H1 (cell line): ENCODE measurements around the gene RNF225. TPM values are rescaled to one million over a fixed set of nuclear protein-coding genes. Genes with fewer than 3 reads are reported as not detected.
A peak's percentile ranks its signal among the peaks of the same experiment; 100 is the strongest.

Experiments used
- CTCF ChIA-PET: fragments of 300-600 bp; sonication (Branson Sonifier 250); formaldehyde crosslinking; loops from one replicate; lab custom pipeline; 2021; ENCODE audit not compliant: partially characterized antibody; lab: Charles Lee
- POLR2A ChIA-PET: fragments of 300-600 bp; sonication (Branson Sonifier 250); formaldehyde crosslinking; loops from one replicate; lab custom pipeline; 2021; ENCODE audit warnings: inconsistent platforms; ENCODE audit not compliant: partially characterized antibody; lab: Charles Lee
- DNase-seq, 2 experiments: peaks; one replicate each; pipeline versions ENCODE4 v3.0.0 to v3.0.0-alpha.2; 2010 to 2022; ENCODE audit warnings: low spot score in 2 of 2, low read depth in 1 of 2, mixed read lengths in 1 of 2
- FAIRE-seq: peaks from 2 replicates; lab custom pipeline; 2011; peaks lifted over from hg19 to GRCh38; lab: Jason Lieb, UNC
- H2AFZ ChIP-seq: 2 replicates; pipeline ENCODE4 v1.8.1; 2012; ENCODE audit warnings: low read length, inconsistent platforms
- H2AK5ac ChIP-seq: 2 replicates; pipeline ENCODE4 v1.6.1; 2013; ENCODE audit warnings: low read depth, low read length
- H2BK120ac ChIP-seq: replicated peaks from 2 replicates; pipeline ENCODE3; 2013; ENCODE audit warnings: low read depth, low read length, inconsistent platforms
- H2BK12ac ChIP-seq: 2 replicates; pipeline ENCODE4 v1.6.1; 2013; ENCODE audit warnings: low read depth, low read length
- H2BK15ac ChIP-seq: 2 replicates; pipeline ENCODE4 v1.6.1; 2013; ENCODE audit warnings: low read length
- H2BK20ac ChIP-seq: 2 replicates; pipeline ENCODE4 v1.6.1; 2013; ENCODE audit warnings: low read length
- H2BK5ac ChIP-seq: 2 replicates; pipeline ENCODE4 v1.6.1; 2013; ENCODE audit warnings: low read depth, low read length
- H3K14ac ChIP-seq: 2 replicates; pipeline ENCODE4 v1.6.1; 2013; ENCODE audit warnings: inconsistent platforms; ENCODE audit not compliant: insufficient read length
- H3K18ac ChIP-seq: 2 replicates; pipeline ENCODE4 v1.6.1; 2013; ENCODE audit warnings: low read length; ENCODE audit errors: extremely low read depth
- H3K23ac ChIP-seq: 2 replicates; pipeline ENCODE4 v1.6.1; 2013; ENCODE audit warnings: inconsistent platforms; ENCODE audit not compliant: insufficient read length
- H3K23me2 ChIP-seq: 2 replicates; pipeline ENCODE4 v1.6.1; 2013; ENCODE audit warnings: low read depth, low read length
- H3K27ac ChIP-seq: 2 replicates; pipeline ENCODE4 v1.6.1; 2011; ENCODE audit warnings: low read depth, low read length, inconsistent platforms
- H3K27me3 ChIP-seq, 4 experiments: replicated peaks in 1 of 4; 1 replicate in 1 of 4; 2 replicates in 3 of 4; pipeline versions ENCODE4 v1.6.1 to v1.8.1; 2011 to 2013; ENCODE audit warnings: low read length in 3 of 4, mild to moderate bottlenecking in 3 of 4, inconsistent platforms in 2 of 4, mixed read lengths in 2 of 4, moderate library complexity in 1 of 4; ENCODE audit not compliant: control insufficient read depth in 3 of 4, insufficient read depth in 3 of 4; ENCODE audit errors: extremely low read depth in 1 of 4
- H3K36me3 ChIP-seq, 4 experiments: 2 replicates each; pipeline versions ENCODE4 v1.6.1 to v1.8.1; 2011 to 2013; ENCODE audit warnings: mild to moderate bottlenecking in 4 of 4, low read length in 3 of 4, moderate library complexity in 2 of 4, control low read depth in 1 of 4, inconsistent platforms in 1 of 4; ENCODE audit not compliant: insufficient read depth in 4 of 4, control insufficient read depth in 2 of 4
- H3K4ac ChIP-seq: replicated peaks from 2 replicates; pipeline ENCODE3; 2013; ENCODE audit warnings: low read length, low read depth, mixed read lengths, inconsistent platforms; ENCODE audit not compliant: insufficient read length
- H3K4me1 ChIP-seq, 4 experiments: replicated peaks in 1 of 4; 1 replicate in 1 of 4; 2 replicates in 3 of 4; pipeline versions ENCODE4 v1.6.1 to v1.8.1; 2011 to 2013; ENCODE audit warnings: low read length in 3 of 4, inconsistent platforms in 2 of 4, mixed read lengths in 1 of 4; ENCODE audit not compliant: insufficient read depth in 4 of 4, control insufficient read depth in 3 of 4
- H3K4me2 ChIP-seq, 2 experiments: 2 replicates each; pipeline versions ENCODE4 v1.6.1 to v1.8.1; 2011 to 2013; ENCODE audit warnings: low read depth in 2 of 2, low read length in 2 of 2, control low read depth in 1 of 2, inconsistent platforms in 1 of 2, mild to moderate bottlenecking in 1 of 2; ENCODE audit not compliant: insufficient read depth in 1 of 2
- H3K4me3 ChIP-seq, 4 experiments: fragments of 200-600, 300-600 bp in 1 of 4; sonication (generic), shearing (Covaris generic), sonication (Bioruptor Twin) in 1 of 4; 2 replicates each; pipeline versions ENCODE4 v1.5.1 to v1.8.1; 2011 to 2016; ENCODE audit warnings: low read length in 4 of 4, low read depth in 3 of 4, control low read depth in 2 of 4, inconsistent platforms in 2 of 4, mild to moderate bottlenecking in 2 of 4, mixed read lengths in 1 of 4, moderate library complexity in 1 of 4; ENCODE audit not compliant: insufficient read depth in 2 of 4; ENCODE audit errors: extremely low read depth in 1 of 4
- H3K56ac ChIP-seq: replicated peaks from 2 replicates; pipeline ENCODE3; 2013; ENCODE audit warnings: low read depth, mild to moderate bottlenecking, mixed read lengths, low read length, inconsistent platforms; ENCODE audit not compliant: insufficient read length
- H3K79me1 ChIP-seq: 2 replicates; pipeline ENCODE4 v1.6.1; 2013; ENCODE audit warnings: low read depth, low read length, control low read depth
- H3K79me2 ChIP-seq, 2 experiments: 2 replicates each; pipeline versions ENCODE4 v1.6.1 to v1.8.1; 2012 to 2013; ENCODE audit warnings: low read length in 2 of 2, mild to moderate bottlenecking in 2 of 2, inconsistent platforms in 1 of 2; ENCODE audit not compliant: insufficient read depth in 2 of 2, control insufficient read depth in 1 of 2
- H3K9ac ChIP-seq, 4 experiments: replicated peaks in 1 of 4; 1 replicate in 1 of 4; 2 replicates in 3 of 4; pipeline versions ENCODE4 v1.6.1 to v1.8.1; 2011 to 2013; ENCODE audit warnings: low read depth in 3 of 4, low read length in 3 of 4, control low read depth in 2 of 4, mild to moderate bottlenecking in 2 of 4, moderate library complexity in 2 of 4, inconsistent platforms in 1 of 4; ENCODE audit errors: extremely low read depth in 1 of 4
- H3K9me3 ChIP-seq, 2 experiments: 2 replicates each; pipeline versions ENCODE4 v1.6.1 to v1.8.1; 2012 to 2013; ENCODE audit warnings: mild to moderate bottlenecking in 2 of 2, moderate library complexity in 2 of 2, control low read depth in 1 of 2, inconsistent platforms in 1 of 2, low read depth in 1 of 2, low read length in 1 of 2, mixed read lengths in 1 of 2; ENCODE audit not compliant: insufficient read depth in 2 of 2
- H4K20me1 ChIP-seq, 2 experiments: replicated peaks in 1 of 2; 2 replicates each; pipeline versions ENCODE3 to v1.8.1; 2011 to 2013; ENCODE audit warnings: inconsistent platforms in 2 of 2, low read length in 2 of 2, mild to moderate bottlenecking in 1 of 2; ENCODE audit not compliant: insufficient read depth in 2 of 2, control insufficient read depth in 1 of 2
- H4K5ac ChIP-seq: 2 replicates; pipeline ENCODE4 v1.6.1; 2013; ENCODE audit warnings: low read length, low read depth, mixed read lengths, inconsistent platforms; ENCODE audit not compliant: insufficient read length
- H4K8ac ChIP-seq: 2 replicates; pipeline ENCODE4 v1.8.0; 2013; ENCODE audit warnings: mild to moderate bottlenecking, moderate library complexity, low read length, inconsistent platforms; ENCODE audit not compliant: insufficient read depth; ENCODE audit errors: extremely low read depth
- H4K91ac ChIP-seq: replicated peaks from 2 replicates; pipeline ENCODE3; 2013; ENCODE audit warnings: low read length, mixed read lengths, inconsistent platforms; ENCODE audit not compliant: insufficient read length
- CREB1 ChIP-seq: IDR thresholded peaks from 2 replicates; pipeline ENCODE4 v1.6.1; 2012; ENCODE audit warnings: inconsistent platforms
- POU5F1 ChIP-seq: IDR thresholded peaks from 2 replicates; pipeline ENCODE4 v1.6.1; 2011; ENCODE audit warnings: low read depth, mild to moderate bottlenecking, low read length, moderate library complexity
- TAF1 ChIP-seq: IDR thresholded peaks from 2 replicates; pipeline ENCODE4 v1.6.1; 2011; ENCODE audit warnings: mild to moderate bottlenecking, low read depth, low read length
- WGBS, 2 experiments: shearing (Covaris generic) in 1 of 2; methylation state at CpG; one replicate each; pipeline versions ENCODE4 v1.1.6 to v1.1.7; 2013 to 2015; ENCODE audit warnings: low lambda C conversion rate in 2 of 2, mixed read lengths in 2 of 2, inconsistent platforms in 1 of 2, low coverage in 1 of 2, missing lambda C conversion rate in 1 of 2; ENCODE audit not compliant: insufficient replicate concordance in 2 of 2, insufficient coverage in 1 of 2, insufficient read length in 1 of 2; ENCODE audit errors: extremely low coverage in 1 of 2, missing lambda C conversion rate in 1 of 2; 5-methylcytosine and 5-hydroxymethylcytosine counted together
- polyA plus RNA-seq, 7 experiments: library from polyadenylated mRNA; depleted of rRNA in 3 of 7; stranded (reverse) in 5 of 7; unstranded in 2 of 7; fragments of >200 nt in 5 of 7; fragments of 200-250 nt in 2 of 7; gene quantifications; 1 replicate in 5 of 7; 2 replicates in 1 of 7; 4 replicates in 1 of 7; pipeline versions ENCODE4 v1.2.1 to v1.2.3, GENCODE V29; 2011 to 2013; ENCODE audit warnings: missing spikeins in 2 of 7, mixed read lengths in 2 of 7
- total RNA-seq: library from RNA; stranded (reverse); fragmentation: NEBNext Ultra II Directional; extraction: Animal tissue kit (Norgen Biotek cat#: 25700); gene quantifications from 2 replicates; pipeline ENCODE4 v1.2.1, GENCODE V29; 2021

The RNF225 gene
- total and polyA plus RNA-seq, 2 of the 8 experiments (the other 6 are each of a cell fraction or from before 2014, with no cell fraction given): 0.17 to 1.0 TPM

GRCh38 chr19:58351990-58352755, 43.3 kb upstream of the RNF225 start:
- Histone ChIP-seq H2BK20ac (no peak overlapping the region), H3K27ac (no peak overlapping the region), H3K36me3 (no peaks in the 10 kb centered on the region), H4K5ac (no peak overlapping the region), H3K14ac (no peak overlapping the region), H3K4me2 (no peak overlapping the region), H3K18ac (no peak overlapping the region), H3K23me2 (peaks cover 6% of the 10 kb centered on the region), H4K8ac (0 out of 2 replicates have a peak overlapping the region, but pooled peaks have one; percentile 16), H3K4me3 (no peak overlapping the region), H3K9me3 (no peaks in the 10 kb centered on the region), H3K27me3 (no peaks in the 10 kb centered on the region), H2AFZ (no peak overlapping the region), H4K20me1 (peaks cover 0 to 3% of the 10 kb centered on the region in 2 experiments), H3K4me1 (no peaks in the 10 kb centered on the region; a peak in 1 of 7 replicates), H3K9ac (no peak overlapping the region), H2BK5ac (no peak overlapping the region), H4K91ac (no peak overlapping the region), H3K56ac (no peak overlapping the region), H3K79me1 (no peaks in the 10 kb centered on the region), H2BK120ac (no peak overlapping the region), H2BK15ac (no peak overlapping the region), H3K4ac (no peak overlapping the region), H3K79me2 (no peaks in the 10 kb centered on the region), H3K23ac (no peak overlapping the region), H2BK12ac (no peak overlapping the region), H2AK5ac (no peak overlapping the region)
- DNase-seq: no peak
- no peak for FAIRE-seq
- WGBS, 2 experiments: 89% methylated on average over 23 of the region's 23 CpGs; no CpG with 5 or more reads in 1 of the 2 experiments
- ChIA-PET POLR2A (interaction anchor here (1.0 to 11.4 kb wide), 4 partner anchors 10 to 203 kb away, joined by 3 to 102 read pairs (median 6); partner anchors contain the start of genes CHMP2A, RNF225 and ZNF497), CTCF (interaction anchor here (1.0 to 2.9 kb wide), 5 partner anchors 12 to 162 kb away, joined by 3 to 14 read pairs (median 4); no protein-coding TSS in a partner anchor)
- no peak for TF ChIP-seq TAF1
- TF ChIP-seq CREB1: no peak
- TF ChIP-seq POU5F1: no peak
